ENCODE results near the gene NRXN3.

DNA sequence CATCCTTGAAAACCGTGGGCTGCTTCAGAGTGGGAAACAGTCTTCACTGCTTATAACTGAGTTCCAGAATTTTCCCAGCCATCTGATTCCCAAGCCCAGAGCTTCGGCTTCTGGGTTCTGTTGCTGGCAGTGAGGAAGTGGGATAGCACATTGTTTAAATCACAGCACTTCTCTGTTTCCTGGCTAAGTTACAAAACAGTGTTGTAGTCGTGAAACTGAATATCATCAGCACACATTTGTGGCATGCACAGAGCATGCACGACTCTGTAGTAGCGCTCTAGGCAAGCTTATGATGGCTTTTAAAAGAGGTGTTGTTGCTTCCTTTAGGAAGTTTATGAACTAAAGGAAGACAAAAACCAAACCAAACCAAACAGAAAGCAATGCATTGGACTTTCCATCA is 1005.5 kb downstream of the NRXN3 start:
- TF ChIP-seq, protein P1, sequence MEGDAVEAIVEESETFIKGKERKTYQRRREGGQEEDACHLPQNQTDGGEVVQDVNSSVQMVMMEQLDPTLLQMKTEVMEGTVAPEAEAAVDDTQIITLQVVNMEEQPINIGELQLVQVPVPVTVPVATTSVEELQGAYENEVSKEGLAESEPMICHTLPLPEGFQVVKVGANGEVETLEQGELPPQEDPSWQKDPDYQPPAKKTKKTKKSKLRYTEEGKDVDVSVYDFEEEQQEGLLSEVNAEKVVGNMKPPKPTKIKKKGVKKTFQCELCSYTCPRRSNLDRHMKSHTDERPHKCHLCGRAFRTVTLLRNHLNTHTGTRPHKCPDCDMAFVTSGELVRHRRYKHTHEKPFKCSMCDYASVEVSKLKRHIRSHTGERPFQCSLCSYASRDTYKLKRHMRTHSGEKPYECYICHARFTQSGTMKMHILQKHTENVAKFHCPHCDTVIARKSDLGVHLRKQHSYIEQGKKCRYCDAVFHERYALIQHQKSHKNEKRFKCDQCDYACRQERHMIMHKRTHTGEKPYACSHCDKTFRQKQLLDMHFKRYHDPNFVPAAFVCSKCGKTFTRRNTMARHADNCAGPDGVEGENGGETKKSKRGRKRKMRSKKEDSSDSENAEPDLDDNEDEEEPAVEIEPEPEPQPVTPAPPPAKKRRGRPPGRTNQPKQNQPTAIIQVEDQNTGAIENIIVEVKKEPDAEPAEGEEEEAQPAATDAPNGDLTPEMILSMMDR (IDR thresholded peaks at IDR 0.05; ENCODE audit: low read depth, low read length, missing input control), result no peak
- TF ChIP-seq JUND (IDR thresholded peaks at IDR 0.05) (no peak), TAF1 (conservative IDR thresholded peaks at IDR 0.05) (no peak), RAD21 (IDR thresholded peaks at IDR 0.05) (no peak), EGR1 (IDR thresholded peaks at IDR 0.05; ENCODE audit: low read depth in 2 of 2) (no peak)
- TF ChIP-seq, protein P2, sequence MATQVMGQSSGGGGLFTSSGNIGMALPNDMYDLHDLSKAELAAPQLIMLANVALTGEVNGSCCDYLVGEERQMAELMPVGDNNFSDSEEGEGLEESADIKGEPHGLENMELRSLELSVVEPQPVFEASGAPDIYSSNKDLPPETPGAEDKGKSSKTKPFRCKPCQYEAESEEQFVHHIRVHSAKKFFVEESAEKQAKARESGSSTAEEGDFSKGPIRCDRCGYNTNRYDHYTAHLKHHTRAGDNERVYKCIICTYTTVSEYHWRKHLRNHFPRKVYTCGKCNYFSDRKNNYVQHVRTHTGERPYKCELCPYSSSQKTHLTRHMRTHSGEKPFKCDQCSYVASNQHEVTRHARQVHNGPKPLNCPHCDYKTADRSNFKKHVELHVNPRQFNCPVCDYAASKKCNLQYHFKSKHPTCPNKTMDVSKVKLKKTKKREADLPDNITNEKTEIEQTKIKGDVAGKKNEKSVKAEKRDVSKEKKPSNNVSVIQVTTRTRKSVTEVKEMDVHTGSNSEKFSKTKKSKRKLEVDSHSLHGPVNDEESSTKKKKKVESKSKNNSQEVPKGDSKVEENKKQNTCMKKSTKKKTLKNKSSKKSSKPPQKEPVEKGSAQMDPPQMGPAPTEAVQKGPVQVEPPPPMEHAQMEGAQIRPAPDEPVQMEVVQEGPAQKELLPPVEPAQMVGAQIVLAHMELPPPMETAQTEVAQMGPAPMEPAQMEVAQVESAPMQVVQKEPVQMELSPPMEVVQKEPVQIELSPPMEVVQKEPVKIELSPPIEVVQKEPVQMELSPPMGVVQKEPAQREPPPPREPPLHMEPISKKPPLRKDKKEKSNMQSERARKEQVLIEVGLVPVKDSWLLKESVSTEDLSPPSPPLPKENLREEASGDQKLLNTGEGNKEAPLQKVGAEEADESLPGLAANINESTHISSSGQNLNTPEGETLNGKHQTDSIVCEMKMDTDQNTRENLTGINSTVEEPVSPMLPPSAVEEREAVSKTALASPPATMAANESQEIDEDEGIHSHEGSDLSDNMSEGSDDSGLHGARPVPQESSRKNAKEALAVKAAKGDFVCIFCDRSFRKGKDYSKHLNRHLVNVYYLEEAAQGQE (IDR thresholded peaks at IDR 0.05), result no peak
- TF ChIP-seq, protein P3, sequence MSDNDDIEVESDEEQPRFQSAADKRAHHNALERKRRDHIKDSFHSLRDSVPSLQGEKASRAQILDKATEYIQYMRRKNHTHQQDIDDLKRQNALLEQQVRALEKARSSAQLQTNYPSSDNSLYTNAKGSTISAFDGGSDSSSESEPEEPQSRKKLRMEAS (IDR thresholded peaks at IDR 0.05), result no peak
- TF ChIP-seq, protein P4, sequence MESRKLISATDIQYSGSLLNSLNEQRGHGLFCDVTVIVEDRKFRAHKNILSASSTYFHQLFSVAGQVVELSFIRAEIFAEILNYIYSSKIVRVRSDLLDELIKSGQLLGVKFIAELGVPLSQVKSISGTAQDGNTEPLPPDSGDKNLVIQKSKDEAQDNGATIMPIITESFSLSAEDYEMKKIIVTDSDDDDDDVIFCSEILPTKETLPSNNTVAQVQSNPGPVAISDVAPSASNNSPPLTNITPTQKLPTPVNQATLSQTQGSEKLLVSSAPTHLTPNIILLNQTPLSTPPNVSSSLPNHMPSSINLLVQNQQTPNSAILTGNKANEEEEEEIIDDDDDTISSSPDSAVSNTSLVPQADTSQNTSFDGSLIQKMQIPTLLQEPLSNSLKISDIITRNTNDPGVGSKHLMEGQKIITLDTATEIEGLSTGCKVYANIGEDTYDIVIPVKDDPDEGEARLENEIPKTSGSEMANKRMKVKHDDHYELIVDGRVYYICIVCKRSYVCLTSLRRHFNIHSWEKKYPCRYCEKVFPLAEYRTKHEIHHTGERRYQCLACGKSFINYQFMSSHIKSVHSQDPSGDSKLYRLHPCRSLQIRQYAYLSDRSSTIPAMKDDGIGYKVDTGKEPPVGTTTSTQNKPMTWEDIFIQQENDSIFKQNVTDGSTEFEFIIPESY (IDR thresholded peaks at IDR 0.05), result no peak
